PC-3 (cell line): ENCODE measurements around the gene FAM180B. TPM values are rescaled to one million over a fixed set of nuclear protein-coding genes. Genes with fewer than 3 reads are reported as not detected.
A peak's percentile ranks its signal among the peaks of the same experiment; 100 is the strongest.
"Not testable (repeated sequence)": the region's sequence is repeated elsewhere in the genome, so short reads cannot be mapped to it uniquely, and the experiment has no call there.

ENCODE experiments used
- ATAC-seq: fragments of 200-7000 bp; cut with Tn5 transposase; 2 replicates; pipeline ENCODE4 v1.9.1; 2020; ENCODE audit warnings: mild to moderate bottlenecking, moderate library complexity
- BruUV-seq: library from RNA; stranded (reverse); fragments of 400-500 nt; replicated peaks from 2 replicates; lab custom pipeline; 2021; lab: Mats Ljungman, UMichigan
- CTCF ChIA-PET: fragments of 300-600 bp; sonication (Branson Sonifier 250); formaldehyde crosslinking; loops from one replicate; lab custom pipeline; 2022; ENCODE audit warnings: antibody characterized with exemption; lab: Charles Lee
- POLR2A ChIA-PET: fragments of 300-600 bp; sonication (Branson Sonifier 250); formaldehyde crosslinking; loops from one replicate; lab custom pipeline; 2022; ENCODE audit warnings: antibody characterized with exemption; ENCODE audit not compliant: unreplicated experiment; lab: Charles Lee
- DNase-seq: peaks from one replicate; pipeline ENCODE4 v3.0.0-alpha.2; 2015
- H2AFZ ChIP-seq: fragments of 300-600 bp; sonication (generic); 2 replicates; pipeline ENCODE4 v1.6.0; 2016; ENCODE audit warnings: antibody characterized with exemption, low read length
- H3F3A ChIP-seq: fragments of 300-600 bp; sonication (generic); one replicate; pipeline ENCODE4 v1.6.0; 2017; ENCODE audit warnings: antibody characterized with exemption, low read length, control low read depth, mild to moderate bottlenecking; ENCODE audit not compliant: unreplicated experiment
- H3K27ac ChIP-seq: fragments of 300-600 bp; sonication (generic); 2 replicates; pipeline ENCODE4 v1.5.1; 2016; ENCODE audit warnings: mild to moderate bottlenecking, low read length
- H3K27me3 ChIP-seq: fragments of 300-600 bp; sonication (generic); 2 replicates; pipeline ENCODE4 v1.6.1; 2016; ENCODE audit warnings: low read length, mixed read lengths
- H3K36me3 ChIP-seq: fragments of 300-600 bp; sonication (generic); 2 replicates; pipeline ENCODE4 v1.6.1; 2016; ENCODE audit warnings: low read depth, mixed run types, low read length, mixed read lengths
- H3K4me1 ChIP-seq: fragments of 300-600 bp; sonication (generic); 2 replicates; pipeline ENCODE4 v1.5.1; 2016; ENCODE audit warnings: low read length; ENCODE audit not compliant: insufficient read depth
- H3K4me2 ChIP-seq: fragments of 300-600 bp; sonication (generic); 2 replicates; pipeline ENCODE4 v1.6.0; 2016; ENCODE audit warnings: low read length
- H3K4me3 ChIP-seq: fragments of 300-600 bp; sonication (generic); 2 replicates; pipeline ENCODE4 v1.5.1; 2016; ENCODE audit warnings: mild to moderate bottlenecking, low read length, mixed read lengths
- H3K79me2 ChIP-seq: fragments of 300-600 bp; sonication (generic); 2 replicates; pipeline ENCODE4 v1.6.1; 2017; ENCODE audit warnings: low read length, mixed read lengths
- H3K9ac ChIP-seq: fragments of 300-600 bp; sonication (generic); 2 replicates; pipeline ENCODE4 v1.6.0; 2016; ENCODE audit warnings: mild to moderate bottlenecking, low read length
- H3K9me2 ChIP-seq: fragments of 300-600 bp; sonication (generic); replicated peaks from 2 replicates; pipeline ENCODE4 v1.6.1; 2016; ENCODE audit warnings: mixed run types, low read length, mixed read lengths
- H3K9me3 ChIP-seq: fragments of 300-600 bp; sonication (generic); 2 replicates; pipeline ENCODE4 v1.6.1; 2016; ENCODE audit warnings: low read length, mixed read lengths
- H4K20me1 ChIP-seq: fragments of 300-600 bp; sonication (generic); 2 replicates; pipeline ENCODE4 v1.6.1; 2016; ENCODE audit warnings: low read length, mixed read lengths
- CTCF ChIP-seq: fragments of 300-600 bp; sonication (generic); conservative IDR thresholded peaks from 2 replicates; pipeline ENCODE4 v1.5.1; 2017; ENCODE audit warnings: antibody characterized with exemption, low read depth, mild to moderate bottlenecking, low read length
- EZH2 ChIP-seq: fragments of 300-600 bp; sonication (generic); IDR thresholded peaks from one replicate; pipeline ENCODE4 v1.6.1; 2017; ENCODE audit warnings: antibody characterized with exemption, mild to moderate bottlenecking, low read length; ENCODE audit not compliant: unreplicated experiment
- EZH2phosphoT487 ChIP-seq: fragments of 300-600 bp; sonication (generic); IDR thresholded peaks from 2 replicates; pipeline ENCODE4 v1.6.1; 2018; ENCODE audit warnings: mild to moderate bottlenecking, antibody characterized with exemption, low read length, borderline replicate concordance
- intact Hi-C: fragments of 100-400 bp; cut with micrococcal nuclease; formaldehyde crosslinking; loops from 2 replicates; pipeline ENCODE4 v1.9.0; 2023
- total RNA-seq: library from RNA; depleted of rRNA; stranded (reverse); fragments of >200 nt; gene quantifications from 2 replicates; pipeline ENCODE4 v1.2.3, GENCODE V29; 2014

FAM180B gene
- total RNA-seq, 1 experiment from 2014 or later, result not detected

GRCh38 chr11:47560426-47560825 is 26.1 kb upstream of the FAM180B start:
- Histone ChIP-seq H3F3A (no peaks in the 10 kb centered on the region), H3K4me3 (no peak overlapping the region), H3K9me3 (no peaks in the 10 kb centered on the region), H3K36me3 (no peaks in the 10 kb centered on the region), H3K27me3 (no peaks in the 10 kb centered on the region), H3K4me2 (no peak overlapping the region), H3K9ac (no peak overlapping the region), H3K79me2 (peaks cover 6% of the 10 kb centered on the region; the same call in 1 of the 2 replicates), H4K20me1 (no peaks in the 10 kb centered on the region), H3K9me2 (no peaks in the 10 kb centered on the region), H2AFZ (no peak overlapping the region), H3K27ac (no peak overlapping the region), H3K4me1 (peaks cover 5% of the 10 kb centered on the region)
- no peak for DNase-seq
- ATAC-seq, result no peak
- no TSS peak for BruUV-seq
- intact Hi-C loops, result no loop called here
- CTCF ChIA-PET, result no interaction called here
- POLR2A ChIA-PET, result no interaction called here
- TF ChIP-seq CTCF (no peak), EZH2 (no peak), EZH2phosphoT487 (no peak)

GRCh38 chr11:47562393-47562792 is 24.1 kb upstream of the FAM180B start:
- CTCF ChIA-PET, DNase-seq, H3K9ac ChIP-seq, H3F3A ChIP-seq, H3K9me3 ChIP-seq, intact Hi-C loops, H3K9me2 ChIP-seq, H3K4me2 ChIP-seq, ATAC-seq, BruUV-seq, H3K36me3 ChIP-seq, H4K20me1 ChIP-seq, H3K27ac ChIP-seq, POLR2A ChIA-PET, H3K27me3 ChIP-seq, H3K4me3 ChIP-seq, H2AFZ ChIP-seq: not testable (repeated sequence)
- peaks cover 11% of the 10 kb centered on the region for H3K4me1 ChIP-seq
- H3K79me2 ChIP-seq, result peaks cover 26% of the 10 kb centered on the region

- not testable (repeated sequence) for H3K9me2 ChIP-seq, BruUV-seq
These were observed 22.1 kb upstream of the FAM180B start for GRCh38 chr11:47564366-47564765.

GRCh38 chr11:47564933-47565339 is 21.5 kb upstream of the FAM180B start:
- Histone ChIP-seq H3K36me3 (no peaks in the 10 kb centered on the region; the same call in 1 of the 2 replicates), H3K9me2 (no peaks in the 10 kb centered on the region), H2AFZ (peak overlapping the region; percentile 94), H3K9ac (peak overlapping the region; percentile 98), H3K9me3 (no peaks in the 10 kb centered on the region), H3K27ac (peak overlapping the region; percentile 48), H4K20me1 (no peaks in the 10 kb centered on the region), H3K4me1 (peaks cover 11% of the 10 kb centered on the region), H3K27me3 (no peaks in the 10 kb centered on the region), H3K4me2 (peak overlapping the region; percentile 94), H3F3A (no peaks in the 10 kb centered on the region), H3K79me2 (peaks cover 51% of the 10 kb centered on the region), H3K4me3 (peak overlapping the region; percentile 97)
- TF ChIP-seq EZH2 (no peak), CTCF (no peak), EZH2phosphoT487 (no peak)
- ATAC-seq (no peak; the same call in none of the 2 replicates), DNase-seq (no peak)
- TSS peak; percentile 74 for BruUV-seq
- ChIA-PET CTCF (no interaction called here), POLR2A (interaction anchor here (0.5 kb wide), 1 partner anchor 40 kb away, joined by 5 read pairs; no protein-coding TSS in a partner anchor)
- intact Hi-C loops, result no loop called here

More at GRCh38 chr11:47564366-47564765, 22.1 kb upstream of the FAM180B start:
- CTCF ChIA-PET, H3K9ac ChIP-seq, H2AFZ ChIP-seq, H3F3A ChIP-seq, H4K20me1 ChIP-seq, H3K36me3 ChIP-seq, DNase-seq, H3K27ac ChIP-seq, H3K9me3 ChIP-seq, ATAC-seq, intact Hi-C loops, H3K27me3 ChIP-seq, H3K4me3 ChIP-seq: not testable (repeated sequence)
- H3K4me2 ChIP-seq, result peak overlapping the region; percentile 94; the same call in 1 of the 2 replicates
- H3K79me2 ChIP-seq, result peaks cover 45% of the 10 kb centered on the region
- H3K4me1 ChIP-seq, result peaks cover 11% of the 10 kb centered on the region
- POLR2A ChIA-PET, result interaction anchor here (0.5 kb wide), 1 partner anchor 40 kb away, joined by 5 read pairs; no protein-coding TSS in a partner anchor
